ENCODE measurements around the gene KRT222. TPM values are rescaled to one million over a fixed set of nuclear protein-coding genes. Genes with fewer than 3 reads are reported as not detected.

Gene KRT222
- total RNA-seq, 1 donor = under 0.01 TPM

DNA sequence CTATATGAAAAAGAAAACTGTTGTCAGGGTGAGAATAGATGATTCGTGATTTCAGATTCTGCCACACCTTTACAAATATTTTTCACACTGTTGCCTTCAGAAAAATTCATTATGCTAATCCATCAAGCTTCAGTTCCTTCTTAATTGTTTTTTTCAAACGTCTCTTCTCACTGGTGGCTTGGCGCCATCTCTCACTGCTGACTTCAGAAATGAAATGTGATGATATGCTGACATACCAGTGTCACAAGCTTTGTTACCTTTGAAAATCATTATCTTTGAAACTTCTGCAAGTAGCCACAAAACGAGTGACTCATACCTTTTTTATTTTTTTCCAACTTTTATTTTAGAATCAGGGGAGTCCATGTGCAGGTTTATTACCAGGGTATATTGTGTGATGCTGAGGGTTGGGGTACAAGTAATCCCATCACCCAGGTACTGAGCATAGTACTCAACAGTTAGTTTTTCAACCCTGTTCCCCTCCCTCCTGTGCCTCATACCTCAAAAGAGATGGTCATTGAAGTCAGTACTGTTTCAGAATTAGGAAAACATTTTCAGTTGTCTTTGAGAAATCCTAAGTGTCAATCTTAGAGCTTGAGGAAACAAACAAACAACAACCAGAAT lies 14.0 kb upstream of the KRT222 start:
- H3K27ac ChIP-seq (ENCODE audit: low read depth, low read length) = no peak overlapping the region
- H2AFZ ChIP-seq (ENCODE audit: low read length) = no peak overlapping the region
- H3K9me3 ChIP-seq (ENCODE audit: low read depth, low read length) = no peaks in the 10 kb centered on the region
- no peak overlapping the region for H3K4me2 ChIP-seq (ENCODE audit: insufficient read depth, low read length)
- no peaks in the 10 kb centered on the region for H3K4me1 ChIP-seq (ENCODE audit: insufficient read depth, low read length)
- no peaks in the 10 kb centered on the region for H3K79me2 ChIP-seq (ENCODE audit: insufficient read depth, low read length)
- H3K4me3 ChIP-seq (ENCODE audit: insufficient read depth, low read length) = no peak overlapping the region
- peaks cover 57% of the 10 kb centered on the region for H3K27me3 ChIP-seq (ENCODE audit: insufficient read depth, low read length)
- DNase-seq (ENCODE audit: insufficient read length, low spot score, missing footprints) = no peak
- TF ChIP-seq, protein P1, sequence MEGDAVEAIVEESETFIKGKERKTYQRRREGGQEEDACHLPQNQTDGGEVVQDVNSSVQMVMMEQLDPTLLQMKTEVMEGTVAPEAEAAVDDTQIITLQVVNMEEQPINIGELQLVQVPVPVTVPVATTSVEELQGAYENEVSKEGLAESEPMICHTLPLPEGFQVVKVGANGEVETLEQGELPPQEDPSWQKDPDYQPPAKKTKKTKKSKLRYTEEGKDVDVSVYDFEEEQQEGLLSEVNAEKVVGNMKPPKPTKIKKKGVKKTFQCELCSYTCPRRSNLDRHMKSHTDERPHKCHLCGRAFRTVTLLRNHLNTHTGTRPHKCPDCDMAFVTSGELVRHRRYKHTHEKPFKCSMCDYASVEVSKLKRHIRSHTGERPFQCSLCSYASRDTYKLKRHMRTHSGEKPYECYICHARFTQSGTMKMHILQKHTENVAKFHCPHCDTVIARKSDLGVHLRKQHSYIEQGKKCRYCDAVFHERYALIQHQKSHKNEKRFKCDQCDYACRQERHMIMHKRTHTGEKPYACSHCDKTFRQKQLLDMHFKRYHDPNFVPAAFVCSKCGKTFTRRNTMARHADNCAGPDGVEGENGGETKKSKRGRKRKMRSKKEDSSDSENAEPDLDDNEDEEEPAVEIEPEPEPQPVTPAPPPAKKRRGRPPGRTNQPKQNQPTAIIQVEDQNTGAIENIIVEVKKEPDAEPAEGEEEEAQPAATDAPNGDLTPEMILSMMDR (IDR thresholded peaks at IDR 0.05; ENCODE audit: extremely low read depth, low read depth, low read length) = no peak
- no peaks in the 10 kb centered on the region for H3K36me3 ChIP-seq (ENCODE audit: insufficient read depth, low read length)
- no peaks in the 10 kb centered on the region for H4K20me1 ChIP-seq (ENCODE audit: insufficient read depth, low read length)

DNA sequence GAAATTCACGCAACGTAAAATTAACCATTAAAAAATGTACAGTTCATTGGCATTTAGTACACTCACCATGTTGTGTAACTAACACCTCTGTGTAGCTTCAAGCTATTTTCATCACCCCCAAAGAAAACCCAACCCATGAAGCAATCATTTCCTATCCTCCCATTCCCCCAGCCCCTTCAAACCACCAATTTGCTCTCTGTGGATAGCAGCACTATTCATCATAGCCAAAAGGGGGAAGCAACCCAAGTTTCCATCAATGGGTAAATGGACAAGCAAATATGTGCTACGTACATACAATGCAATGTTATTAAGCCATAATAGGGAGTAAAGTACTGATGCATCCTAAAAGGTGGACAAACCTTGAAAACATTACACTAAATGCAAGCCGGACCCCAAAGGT lies 10.9 kb upstream of the KRT222 start:
- no peaks in the 10 kb centered on the region for H3K4me1 ChIP-seq (ENCODE audit: insufficient read depth, low read length)
- TF ChIP-seq, protein P1 (IDR thresholded peaks at IDR 0.05; ENCODE audit: extremely low read depth, low read depth, low read length) = no peak
- no peaks in the 10 kb centered on the region for H3K9me3 ChIP-seq (ENCODE audit: low read depth, low read length)
- H3K4me2 ChIP-seq (ENCODE audit: insufficient read depth, low read length) = no peak overlapping the region
- no peaks in the 10 kb centered on the region for H4K20me1 ChIP-seq (ENCODE audit: insufficient read depth, low read length)
- no peaks in the 10 kb centered on the region for H3K36me3 ChIP-seq (ENCODE audit: insufficient read depth, low read length)
- peaks cover 63% of the 10 kb centered on the region for H3K27me3 ChIP-seq (ENCODE audit: insufficient read depth, low read length)
- H3K79me2 ChIP-seq (ENCODE audit: insufficient read depth, low read length) = no peaks in the 10 kb centered on the region
- no peak overlapping the region for H3K27ac ChIP-seq (ENCODE audit: low read depth, low read length)
- H3K4me3 ChIP-seq (ENCODE audit: insufficient read depth, low read length) = no peak overlapping the region
- no peak for DNase-seq (ENCODE audit: insufficient read length, low spot score, missing footprints)
- no peak overlapping the region for H2AFZ ChIP-seq (ENCODE audit: low read length)

DNA sequence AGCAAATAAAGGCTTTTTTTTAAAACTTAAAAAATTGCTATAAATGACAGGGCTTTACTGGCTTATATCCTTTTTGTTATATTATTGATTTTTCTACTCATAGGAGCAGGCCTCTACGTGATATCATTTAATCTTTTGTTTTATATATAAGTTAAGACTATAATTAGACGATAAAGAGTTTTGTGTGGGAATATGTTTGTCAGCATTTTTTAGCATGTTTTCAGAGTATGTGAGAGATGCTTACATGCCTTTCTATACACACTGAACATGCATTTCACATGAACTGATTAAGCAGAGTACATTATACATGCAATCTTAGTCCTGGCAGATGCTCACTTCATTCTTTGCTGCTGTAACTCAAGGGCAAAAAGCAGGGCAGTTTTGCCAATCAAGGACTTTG lies 7.7 kb upstream of the KRT222 start:
- TF ChIP-seq, protein P1 (IDR thresholded peaks at IDR 0.05; ENCODE audit: extremely low read depth, low read depth, low read length) = no peak
- H2AFZ ChIP-seq (ENCODE audit: low read length) = no peak overlapping the region
- no peaks in the 10 kb centered on the region for H3K36me3 ChIP-seq (ENCODE audit: insufficient read depth, low read length)
- no peak for DNase-seq (ENCODE audit: insufficient read length, low spot score, missing footprints)
- H3K27ac ChIP-seq (ENCODE audit: low read depth, low read length) = no peak overlapping the region
- H3K4me1 ChIP-seq (ENCODE audit: insufficient read depth, low read length) = no peaks in the 10 kb centered on the region
- H3K4me2 ChIP-seq (ENCODE audit: insufficient read depth, low read length) = no peak overlapping the region
- H4K20me1 ChIP-seq (ENCODE audit: insufficient read depth, low read length) = no peaks in the 10 kb centered on the region
- H3K27me3 ChIP-seq (ENCODE audit: insufficient read depth, low read length) = peaks cover 63% of the 10 kb centered on the region
- no peaks in the 10 kb centered on the region for H3K9me3 ChIP-seq (ENCODE audit: low read depth, low read length)
- H3K79me2 ChIP-seq (ENCODE audit: insufficient read depth, low read length) = no peaks in the 10 kb centered on the region
- H3K4me3 ChIP-seq (ENCODE audit: insufficient read depth, low read length) = no peak overlapping the region

DNA sequence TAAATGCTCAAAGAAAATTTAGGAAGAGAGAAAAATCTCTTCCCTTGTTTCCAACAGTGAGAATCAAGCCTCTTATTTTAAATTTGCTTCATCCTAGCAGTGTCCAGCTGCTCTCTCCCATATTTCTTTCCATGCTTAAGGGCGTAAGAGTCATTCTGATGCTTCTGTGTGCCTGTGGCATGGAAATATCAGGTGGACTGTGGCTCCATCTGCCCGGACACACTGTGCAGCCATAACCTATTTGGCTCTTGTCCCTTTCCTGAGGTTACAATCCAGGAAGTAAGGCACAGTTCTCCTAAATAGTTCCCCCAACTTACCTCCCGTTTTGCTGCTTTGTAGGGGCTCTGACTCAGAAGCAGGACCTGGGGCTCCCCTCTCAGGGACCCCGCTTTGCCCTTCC lies 6.3 kb upstream of the KRT222 start:
- Histone ChIP-seq H4K20me1 (ENCODE audit: insufficient read depth, low read length) (no peaks in the 10 kb centered on the region), H3K27me3 (ENCODE audit: insufficient read depth, low read length) (peaks cover 54% of the 10 kb centered on the region), H3K9me3 (ENCODE audit: low read depth, low read length) (no peaks in the 10 kb centered on the region), H3K4me2 (ENCODE audit: insufficient read depth, low read length) (no peak overlapping the region), H3K4me1 (ENCODE audit: insufficient read depth, low read length) (no peaks in the 10 kb centered on the region), H2AFZ (ENCODE audit: low read length) (no peak overlapping the region), H3K36me3 (ENCODE audit: insufficient read depth, low read length) (no peaks in the 10 kb centered on the region), H3K27ac (ENCODE audit: low read depth, low read length) (no peak overlapping the region), H3K4me3 (ENCODE audit: insufficient read depth, low read length) (no peak overlapping the region), H3K79me2 (ENCODE audit: insufficient read depth, low read length) (no peaks in the 10 kb centered on the region)
- DNase-seq (ENCODE audit: insufficient read length, low spot score, missing footprints) = no peak
- TF ChIP-seq, protein P1 (IDR thresholded peaks at IDR 0.05; ENCODE audit: extremely low read depth, low read depth, low read length) = no peak
